GM18498 (cell line): ENCODE data around the gene UGT1A5.

Source experiments
- ATAC-seq: cut with Tn5 transposase; IDR thresholded peaks from one replicate; pipeline ENCODE4 v1.9.1; 2021; ENCODE audit warnings: mild to moderate bottlenecking, moderate library complexity; ENCODE audit not compliant: unreplicated experiment

UGT1A5 gene

GRCh38 chr2:233822101-233822771 is 109.5 kb downstream of the UGT1A5 start:
- ATAC-seq, result no peak
